Lower lobe of right lung (tissue), 2 donors: ENCODE data around the gene RPTOR. TPM values are rescaled to one million over a fixed set of nuclear protein-coding genes. Genes with fewer than 3 reads are reported as not detected.

ENCODE experiments used
- ATAC-seq, 2 donors: fragments of 200-7000 bp; cut with Tn5 transposase; one replicate each; pipeline ENCODE4 v1.9.1; 2020 to 2022; ENCODE audit warnings: mild to moderate bottlenecking in 2 of 2, moderate library complexity in 2 of 2
- DNase-seq: peaks from one replicate; pipeline ENCODE4 v3.0.0-alpha.2; 2020
- H3K27ac ChIP-seq: fragments of 200-600 bp; one replicate; pipeline ENCODE4 v1.8.0; 2022
- H3K27me3 ChIP-seq: fragments of 200-600 bp; one replicate; pipeline ENCODE4 v1.8.0; 2022; ENCODE audit warnings: low read depth
- H3K36me3 ChIP-seq: fragments of 200-600 bp; one replicate; pipeline ENCODE4 v1.8.0; 2022; ENCODE audit warnings: mild to moderate bottlenecking
- H3K4me1 ChIP-seq: fragments of 200-600 bp; one replicate; pipeline ENCODE4 v1.8.0; 2022
- H3K4me3 ChIP-seq: fragments of 200-600 bp; one replicate; pipeline ENCODE4 v1.8.0; 2022; ENCODE audit warnings: mild to moderate bottlenecking
- H3K9me3 ChIP-seq: fragments of 200-600 bp; one replicate; pipeline ENCODE4 v1.8.0; 2022
- CTCF ChIP-seq: fragments of 200-600 bp; IDR thresholded peaks from one replicate; pipeline ENCODE4 v1.8.0; 2022; ENCODE audit warnings: antibody characterized with exemption, mild to moderate bottlenecking
- intact Hi-C: fragments of 100-400 bp; cut with DNase I; formaldehyde crosslinking; loops from one replicate; pipeline ENCODE4 v1.11.0; 2022
- total RNA-seq: library from RNA; stranded (reverse); fragmentation: NEBNext Ultra II Directional; extraction: Animal tissue kit (Norgen Biotek cat#: 25700); gene quantifications from one replicate; pipeline ENCODE4 v1.2.1, GENCODE V29; 2021
- donor health status: DM: no; HTN: yes; CAD: no; lungs with severe emphysema.

The RPTOR gene
- total RNA-seq, 1 donor from 2014 or later: 34.0 TPM

- no peak for TF ChIP-seq CTCF
- DNase-seq: no peak
- no peaks in the 10 kb centered on the region for H3K9me3 ChIP-seq
- ATAC-seq: no peak
- H3K27ac ChIP-seq: no peak overlapping the region
- H3K4me3 ChIP-seq: no peak overlapping the region
- H3K27me3 ChIP-seq: no peaks in the 10 kb centered on the region
- peaks cover 10% of the 10 kb centered on the region for H3K4me1 ChIP-seq
- peaks cover 62% of the 10 kb centered on the region for H3K36me3 ChIP-seq
- intact Hi-C loops: no loop called here
These were observed 379.6 kb downstream of the RPTOR start for GRCh38 chr17:80924111-80924806.

GRCh38 chr17:80924807-80925610 is 380.4 kb downstream of the RPTOR start:
- Histone ChIP-seq H3K36me3 (peaks cover 57% of the 10 kb centered on the region), H3K4me3 (no peak overlapping the region), H3K27me3 (no peaks in the 10 kb centered on the region), H3K27ac (no peak overlapping the region), H3K4me1 (peaks cover 10% of the 10 kb centered on the region), H3K9me3 (no peaks in the 10 kb centered on the region)
- no peak for TF ChIP-seq CTCF
- intact Hi-C loops: no loop called here
- ATAC-seq (no peak), DNase-seq (no peak)

DNA sequence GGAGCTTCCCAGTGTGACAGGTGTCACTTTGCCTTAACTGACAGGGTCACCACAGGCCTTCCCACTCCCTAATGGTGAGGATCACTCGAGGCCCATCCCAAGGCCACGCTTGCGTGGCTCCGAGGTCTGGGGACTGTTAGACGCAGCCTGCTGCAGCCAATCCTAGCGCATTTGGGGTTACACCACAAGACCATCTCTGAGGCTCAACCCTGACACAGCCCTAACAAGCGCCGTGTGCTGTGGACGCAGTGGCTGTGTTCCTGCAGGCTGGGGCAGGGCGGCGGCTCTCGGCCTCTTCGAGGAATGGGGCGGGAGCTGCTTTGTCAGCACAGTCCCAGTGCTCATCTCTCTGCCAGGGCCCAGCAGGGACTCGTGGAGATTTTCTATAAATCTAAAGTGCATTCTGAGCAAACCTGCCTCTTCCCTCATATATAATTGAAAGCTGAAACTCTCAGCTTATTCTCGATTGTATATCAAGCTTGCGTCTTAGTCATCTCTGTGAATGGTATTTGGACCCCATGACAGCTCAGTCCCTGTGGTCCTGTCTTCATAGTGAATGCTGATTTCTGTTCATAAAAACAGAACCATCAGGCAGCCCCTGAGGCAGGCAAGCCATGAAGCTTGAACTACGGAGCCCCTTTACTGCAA is 381.2 kb downstream of the RPTOR start:
- Histone ChIP-seq H3K27ac (no peak overlapping the region), H3K36me3 (peaks cover 52% of the 10 kb centered on the region), H3K4me3 (no peak overlapping the region), H3K4me1 (peaks cover 10% of the 10 kb centered on the region), H3K9me3 (no peaks in the 10 kb centered on the region), H3K27me3 (no peaks in the 10 kb centered on the region)
- ATAC-seq (no peak), DNase-seq (no peak)
- intact Hi-C loops: no loop called here
- no peak for TF ChIP-seq CTCF

DNA sequence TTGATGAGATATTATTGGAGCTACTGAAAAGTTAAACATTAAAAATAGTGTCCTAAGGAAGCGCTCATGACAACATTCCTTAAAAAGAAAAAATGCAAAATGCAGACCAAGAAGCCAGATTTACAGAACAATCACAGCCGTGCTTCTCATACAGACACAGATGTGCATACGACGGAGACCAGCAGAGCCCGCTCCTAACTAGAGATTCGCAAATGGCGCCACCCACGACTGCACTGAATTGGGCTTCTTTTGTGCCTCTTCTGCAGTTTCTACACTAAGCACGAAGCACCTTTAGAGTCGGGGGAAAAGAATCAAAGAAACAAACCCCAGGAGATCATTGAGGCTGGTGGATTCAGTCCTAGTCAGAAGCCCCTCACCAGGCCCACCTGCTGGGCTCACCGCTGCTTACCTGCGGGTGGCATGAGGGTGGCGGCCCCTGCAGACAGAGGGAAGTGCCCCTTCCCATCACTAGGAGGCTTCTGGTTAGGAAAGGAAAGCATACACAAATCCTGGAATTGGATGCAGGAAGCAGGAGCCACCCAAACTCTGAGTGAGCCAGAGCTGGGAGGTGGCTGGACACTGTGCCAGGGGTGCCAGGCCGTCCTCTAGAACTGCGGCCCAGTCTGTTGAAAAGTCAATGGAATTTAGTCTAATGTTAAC is 382.1 kb downstream of the RPTOR start:
- H3K4me3 ChIP-seq: no peak overlapping the region
- intact Hi-C loops: no loop called here
- no peak for TF ChIP-seq CTCF
- H3K27ac ChIP-seq: peak overlapping the region; percentile 24
- H3K27me3 ChIP-seq: no peaks in the 10 kb centered on the region
- DNase-seq (no peak), ATAC-seq (no peak)
- no peaks in the 10 kb centered on the region for H3K9me3 ChIP-seq
- H3K36me3 ChIP-seq: peaks cover 52% of the 10 kb centered on the region
- H3K4me1 ChIP-seq: peaks cover 10% of the 10 kb centered on the region

- Histone ChIP-seq H3K9me3 (no peaks in the 10 kb centered on the region), H3K27me3 (no peaks in the 10 kb centered on the region), H3K4me3 (no peak overlapping the region), H3K27ac (no peak overlapping the region), H3K36me3 (peaks cover 47% of the 10 kb centered on the region), H3K4me1 (peaks cover 10% of the 10 kb centered on the region)
- intact Hi-C loops: no loop called here
- peak in 1 of 2 donors; percentile 28 for ATAC-seq
- DNase-seq: no peak
- peak; percentile 35 for TF ChIP-seq CTCF
These were observed 383.2 kb downstream of the RPTOR start for GRCh38 chr17:80927791-80928216.
